ENCODE measurements around the gene SCAANT1.

DNA sequence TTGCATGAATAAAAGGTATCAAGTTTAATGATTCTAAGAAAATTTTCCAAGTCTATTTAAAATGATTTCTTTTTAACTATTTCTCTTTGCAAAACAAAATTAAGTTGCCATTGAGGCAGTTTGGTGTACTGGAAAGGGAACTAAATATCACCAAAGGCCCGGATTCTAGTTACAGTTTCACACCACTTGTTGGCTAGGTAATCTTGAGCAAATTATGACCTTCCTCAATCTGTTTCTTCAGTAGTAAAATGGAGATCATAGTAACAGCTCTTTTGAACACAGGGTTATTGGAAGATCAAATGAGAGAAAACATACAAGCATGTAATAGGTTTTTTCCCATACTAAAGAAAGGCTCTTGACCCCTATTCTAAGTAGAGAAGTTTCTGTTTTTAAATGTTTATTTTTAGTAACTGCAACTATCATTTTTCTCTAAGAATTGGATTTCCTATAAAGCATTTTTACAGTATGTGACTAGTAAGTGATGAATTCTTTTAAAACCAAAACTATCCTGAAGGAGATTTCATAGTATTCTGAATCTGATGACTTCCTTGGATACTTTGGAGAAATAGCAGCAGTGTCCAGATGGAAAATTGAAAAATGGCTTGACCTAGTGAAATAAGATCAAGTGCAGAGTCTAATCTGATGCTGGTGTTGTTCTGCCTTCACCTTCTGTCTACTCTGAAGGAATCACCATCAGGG, 15.7 kb downstream of the SCAANT1 start:
- no peak for TF ChIP-seq TOX (CRISPR knock-in tag; IDR thresholded peaks at IDR 0.05; ENCODE audit: borderline replicate concordance)
- TF ChIP-seq, protein P1, sequence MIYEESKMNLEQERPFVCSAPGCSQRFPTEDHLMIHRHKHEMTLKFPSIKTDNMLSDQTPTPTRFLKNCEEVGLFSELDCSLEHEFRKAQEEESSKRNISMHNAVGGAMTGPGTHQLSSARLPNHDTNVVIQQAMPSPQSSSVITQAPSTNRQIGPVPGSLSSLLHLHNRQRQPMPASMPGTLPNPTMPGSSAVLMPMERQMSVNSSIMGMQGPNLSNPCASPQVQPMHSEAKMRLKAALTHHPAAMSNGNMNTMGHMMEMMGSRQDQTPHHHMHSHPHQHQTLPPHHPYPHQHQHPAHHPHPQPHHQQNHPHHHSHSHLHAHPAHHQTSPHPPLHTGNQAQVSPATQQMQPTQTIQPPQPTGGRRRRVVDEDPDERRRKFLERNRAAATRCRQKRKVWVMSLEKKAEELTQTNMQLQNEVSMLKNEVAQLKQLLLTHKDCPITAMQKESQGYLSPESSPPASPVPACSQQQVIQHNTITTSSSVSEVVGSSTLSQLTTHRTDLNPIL (CRISPR knock-in tag; IDR thresholded peaks at IDR 0.05; ENCODE audit: low read depth): no peak
- TF ChIP-seq, protein P2, sequence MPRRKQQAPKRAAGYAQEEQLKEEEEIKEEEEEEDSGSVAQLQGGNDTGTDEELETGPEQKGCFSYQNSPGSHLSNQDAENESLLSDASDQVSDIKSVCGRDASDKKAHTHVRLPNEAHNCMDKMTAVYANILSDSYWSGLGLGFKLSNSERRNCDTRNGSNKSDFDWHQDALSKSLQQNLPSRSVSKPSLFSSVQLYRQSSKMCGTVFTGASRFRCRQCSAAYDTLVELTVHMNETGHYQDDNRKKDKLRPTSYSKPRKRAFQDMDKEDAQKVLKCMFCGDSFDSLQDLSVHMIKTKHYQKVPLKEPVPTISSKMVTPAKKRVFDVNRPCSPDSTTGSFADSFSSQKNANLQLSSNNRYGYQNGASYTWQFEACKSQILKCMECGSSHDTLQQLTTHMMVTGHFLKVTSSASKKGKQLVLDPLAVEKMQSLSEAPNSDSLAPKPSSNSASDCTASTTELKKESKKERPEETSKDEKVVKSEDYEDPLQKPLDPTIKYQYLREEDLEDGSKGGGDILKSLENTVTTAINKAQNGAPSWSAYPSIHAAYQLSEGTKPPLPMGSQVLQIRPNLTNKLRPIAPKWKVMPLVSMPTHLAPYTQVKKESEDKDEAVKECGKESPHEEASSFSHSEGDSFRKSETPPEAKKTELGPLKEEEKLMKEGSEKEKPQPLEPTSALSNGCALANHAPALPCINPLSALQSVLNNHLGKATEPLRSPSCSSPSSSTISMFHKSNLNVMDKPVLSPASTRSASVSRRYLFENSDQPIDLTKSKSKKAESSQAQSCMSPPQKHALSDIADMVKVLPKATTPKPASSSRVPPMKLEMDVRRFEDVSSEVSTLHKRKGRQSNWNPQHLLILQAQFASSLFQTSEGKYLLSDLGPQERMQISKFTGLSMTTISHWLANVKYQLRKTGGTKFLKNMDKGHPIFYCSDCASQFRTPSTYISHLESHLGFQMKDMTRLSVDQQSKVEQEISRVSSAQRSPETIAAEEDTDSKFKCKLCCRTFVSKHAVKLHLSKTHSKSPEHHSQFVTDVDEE (CRISPR knock-in tag; IDR thresholded peaks at IDR 0.05): no peak
- TF ChIP-seq, protein P3, sequence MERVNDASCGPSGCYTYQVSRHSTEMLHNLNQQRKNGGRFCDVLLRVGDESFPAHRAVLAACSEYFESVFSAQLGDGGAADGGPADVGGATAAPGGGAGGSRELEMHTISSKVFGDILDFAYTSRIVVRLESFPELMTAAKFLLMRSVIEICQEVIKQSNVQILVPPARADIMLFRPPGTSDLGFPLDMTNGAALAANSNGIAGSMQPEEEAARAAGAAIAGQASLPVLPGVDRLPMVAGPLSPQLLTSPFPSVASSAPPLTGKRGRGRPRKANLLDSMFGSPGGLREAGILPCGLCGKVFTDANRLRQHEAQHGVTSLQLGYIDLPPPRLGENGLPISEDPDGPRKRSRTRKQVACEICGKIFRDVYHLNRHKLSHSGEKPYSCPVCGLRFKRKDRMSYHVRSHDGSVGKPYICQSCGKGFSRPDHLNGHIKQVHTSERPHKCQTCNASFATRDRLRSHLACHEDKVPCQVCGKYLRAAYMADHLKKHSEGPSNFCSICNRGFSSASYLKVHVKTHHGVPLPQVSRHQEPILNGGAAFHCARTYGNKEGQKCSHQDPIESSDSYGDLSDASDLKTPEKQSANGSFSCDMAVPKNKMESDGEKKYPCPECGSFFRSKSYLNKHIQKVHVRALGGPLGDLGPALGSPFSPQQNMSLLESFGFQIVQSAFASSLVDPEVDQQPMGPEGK (CRISPR knock-in tag; IDR thresholded peaks at IDR 0.05; ENCODE audit: borderline replicate concordance): no peak
- TF ChIP-seq PPARA (CRISPR knock-in tag; IDR thresholded peaks at IDR 0.05; ENCODE audit: borderline replicate concordance): no peak
- no peak for TF ChIP-seq GLIS3 (CRISPR knock-in tag; IDR thresholded peaks at IDR 0.05)
- TF ChIP-seq ZFP30 (CRISPR knock-in tag; IDR thresholded peaks at IDR 0.05): no peak
